ENCODE data around the gene RBPJ. TPM values are rescaled to one million over a fixed set of nuclear protein-coding genes. Genes with fewer than 3 reads are reported as not detected.
A peak's percentile ranks its signal among the peaks of the same experiment; 100 is the strongest.
"Not testable (repeated sequence)": the region's sequence is repeated elsewhere in the genome, so short reads cannot be mapped to it uniquely, and the experiment has no call there.

RBPJ gene
- total RNA-seq, 1 experiment from 2014 or later: 17.8 TPM

DNA sequence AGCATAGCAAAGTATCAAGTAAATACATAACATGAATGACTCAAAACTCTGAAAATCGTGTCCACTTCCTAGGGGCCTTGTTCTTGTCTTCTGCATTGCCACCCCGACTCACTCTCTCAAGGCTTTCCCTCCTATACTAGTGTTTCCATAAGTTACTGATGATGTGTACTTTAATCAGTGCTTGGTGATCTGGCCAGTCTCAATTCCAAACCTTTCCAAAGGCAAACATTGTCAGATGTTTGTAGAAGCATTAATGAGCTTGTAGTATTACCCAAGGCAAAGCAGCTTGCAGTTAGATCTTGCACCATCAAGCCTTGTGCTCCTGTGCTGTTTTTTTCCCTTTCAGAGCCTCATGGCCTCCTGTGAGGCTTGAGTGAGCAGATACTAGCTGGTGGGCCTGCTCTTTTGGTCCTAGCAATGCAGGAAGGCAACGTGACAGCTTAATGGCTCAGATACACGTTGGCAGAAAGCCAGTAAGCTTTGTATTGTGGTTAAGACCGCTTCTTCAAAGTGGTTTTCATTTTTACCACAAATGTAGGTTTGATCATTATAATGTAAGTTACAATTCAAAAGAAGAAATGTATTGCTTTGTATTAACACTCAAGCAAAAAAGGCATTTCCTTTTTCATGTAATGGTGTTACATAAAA, 51.8 kb downstream of the RBPJ start:
- DNase-seq (ENCODE audit: low spot score): peak; percentile 54

DNA sequence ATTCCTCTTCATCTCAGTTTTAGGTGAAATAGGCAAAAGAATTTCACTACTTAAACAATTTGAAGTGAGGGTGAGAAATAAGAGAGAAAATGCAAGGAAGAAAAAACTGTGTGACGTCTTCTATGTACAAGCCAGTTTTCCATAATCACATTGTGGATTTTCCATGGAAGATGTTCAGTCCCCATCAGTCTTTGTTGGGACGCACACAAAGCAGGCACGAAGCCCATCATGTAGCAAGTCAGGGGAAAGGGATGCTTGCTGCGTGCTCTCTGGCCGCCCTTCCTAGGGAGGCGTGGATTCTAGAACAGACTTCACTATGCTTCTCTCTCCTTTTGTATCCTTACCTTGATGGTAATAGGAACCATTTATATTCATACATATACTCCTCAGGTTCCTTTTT, 54.7 kb downstream of the RBPJ start:
- DNase-seq (ENCODE audit: low spot score): no peak

DNA sequence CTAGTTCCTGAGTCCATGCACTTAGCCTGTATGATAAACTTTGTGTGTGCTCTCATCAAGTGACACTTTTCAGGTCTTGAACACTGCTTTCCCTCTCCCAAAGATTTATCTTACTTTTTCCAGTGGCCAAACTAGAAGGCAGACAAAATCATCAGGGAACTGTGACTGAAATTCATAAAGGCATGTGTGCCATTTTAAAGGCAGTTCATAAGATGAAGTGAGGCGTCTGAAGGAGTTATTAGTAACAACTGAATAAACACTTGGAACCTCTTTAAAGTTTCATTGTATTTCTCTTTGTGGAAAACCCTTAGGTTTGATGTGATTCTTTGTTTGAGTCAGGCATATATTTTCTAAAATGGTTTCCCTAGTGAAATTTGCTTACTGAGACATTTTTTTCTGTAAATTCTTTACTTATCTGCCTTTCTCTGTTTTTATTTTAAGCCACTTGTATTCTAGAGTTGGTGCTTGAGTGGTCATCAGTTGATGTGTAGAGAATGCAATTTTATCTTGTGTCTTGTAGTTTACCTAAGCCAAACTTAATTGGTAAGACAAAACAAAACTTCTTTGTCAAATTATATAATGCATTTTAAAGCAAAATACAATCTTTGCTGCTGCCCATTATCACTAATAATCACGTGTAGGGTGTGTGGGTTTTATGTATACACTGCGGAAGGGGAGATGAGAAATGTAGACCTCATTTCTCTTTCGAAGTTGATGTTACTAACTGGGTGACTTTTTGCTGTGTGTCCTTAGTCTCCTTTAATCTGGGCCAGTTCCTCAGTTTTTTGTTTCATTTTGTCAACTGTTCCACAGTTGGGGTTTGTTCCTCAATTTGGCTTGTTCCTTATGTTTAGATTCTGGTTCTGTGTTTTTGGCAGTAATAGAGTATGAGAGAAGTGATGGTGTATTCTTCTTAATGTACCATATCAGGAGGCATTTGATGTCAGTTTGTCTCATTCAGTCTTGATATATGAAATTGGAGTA, 56.8 kb downstream of the RBPJ start:
- DNase-seq (ENCODE audit: low spot score): no peak

DNA sequence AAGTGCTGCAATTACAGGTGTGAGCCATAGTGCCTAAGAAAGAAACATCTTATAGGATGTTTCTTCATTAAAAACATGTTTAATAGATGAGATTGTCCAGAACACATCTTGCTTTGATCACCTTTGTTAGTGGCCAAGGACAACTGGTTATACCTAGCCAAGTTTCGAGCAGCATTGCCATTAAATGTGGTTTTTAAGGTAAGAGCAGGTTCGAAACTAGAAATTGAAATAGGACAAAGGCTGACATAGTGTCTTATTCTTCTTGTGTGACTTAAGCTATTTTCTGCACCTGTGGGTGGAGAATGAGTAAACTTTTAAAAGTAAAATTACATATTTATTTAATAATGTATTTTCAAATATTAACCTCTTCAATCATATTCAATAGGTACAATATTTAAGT, 59.0 kb downstream of the RBPJ start:
- DNase-seq (ENCODE audit: low spot score): no peak

DNA sequence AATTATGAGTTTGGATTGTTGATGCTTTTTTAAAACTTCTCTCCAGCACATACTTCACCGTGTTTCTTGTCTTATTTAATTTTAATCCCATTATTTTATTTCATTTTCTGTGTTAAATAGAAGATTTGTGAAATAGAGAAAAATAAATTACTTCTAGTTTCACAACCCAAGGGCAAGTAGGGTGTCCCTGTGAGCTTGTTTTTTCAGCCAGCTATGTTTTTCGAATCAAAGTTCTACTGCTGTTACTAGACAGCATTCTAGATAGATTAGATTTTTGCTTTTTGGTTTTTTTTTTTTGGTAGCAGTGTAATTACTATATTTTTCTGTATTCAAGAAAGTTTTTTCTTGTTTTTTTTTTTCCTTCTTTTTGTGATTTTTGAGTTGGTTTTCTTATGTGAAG, 59.9 kb downstream of the RBPJ start:
- DNase-seq (ENCODE audit: low spot score): no peak

DNA sequence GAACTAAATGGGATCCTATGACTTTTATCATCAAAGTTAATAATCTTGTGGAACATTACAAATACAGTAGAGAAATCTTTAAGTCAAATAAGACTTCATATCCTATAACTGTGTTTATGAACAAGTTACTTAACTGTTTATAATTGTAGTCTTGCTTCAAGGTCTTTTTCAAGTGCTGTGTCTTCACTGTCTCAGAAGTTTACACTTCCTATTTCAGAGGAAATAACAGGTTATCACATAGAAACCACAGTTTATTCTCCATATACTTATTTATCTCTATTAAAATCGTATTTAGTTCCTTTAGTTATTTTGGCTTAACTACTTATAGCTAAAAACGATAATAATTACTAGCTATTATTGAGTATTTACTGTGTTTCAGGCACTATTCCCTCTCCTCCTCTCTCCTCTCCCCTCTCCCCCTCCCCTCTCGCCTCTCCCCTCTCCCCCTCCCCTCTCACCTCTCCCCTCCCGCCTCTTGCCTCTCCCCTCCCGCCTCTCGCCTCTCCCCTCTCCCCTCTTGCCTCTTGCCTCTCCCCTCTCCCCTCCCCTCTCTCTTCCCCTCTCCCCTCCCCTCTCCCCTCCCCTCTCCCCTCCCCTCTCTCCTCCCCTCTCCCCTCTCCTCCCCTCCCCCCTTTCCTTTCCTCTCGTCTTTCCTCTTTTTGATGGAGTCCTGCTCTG, 63.7 kb downstream of the RBPJ start:
- DNase-seq (ENCODE audit: low spot score): no peak

DNA sequence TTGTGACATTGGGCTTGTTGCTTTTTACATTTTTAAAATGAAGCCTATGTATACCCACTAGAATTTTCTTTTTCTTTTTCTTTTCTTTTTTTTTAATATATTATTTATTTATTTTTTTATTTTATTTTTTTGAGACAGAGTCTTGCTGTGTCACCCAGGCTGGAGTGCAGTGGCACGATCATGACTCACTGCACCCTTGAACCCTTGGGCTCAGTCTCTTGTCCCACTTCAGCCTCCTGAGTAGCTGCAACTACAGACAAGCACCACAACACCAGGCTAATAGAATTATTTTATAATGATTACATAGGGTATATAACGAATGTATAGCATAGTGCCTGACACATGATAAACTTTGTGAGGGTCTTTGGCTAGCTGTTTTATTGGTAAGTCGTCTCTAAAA, 64.9 kb downstream of the RBPJ start:
- no peak for DNase-seq (ENCODE audit: low spot score)

DNA sequence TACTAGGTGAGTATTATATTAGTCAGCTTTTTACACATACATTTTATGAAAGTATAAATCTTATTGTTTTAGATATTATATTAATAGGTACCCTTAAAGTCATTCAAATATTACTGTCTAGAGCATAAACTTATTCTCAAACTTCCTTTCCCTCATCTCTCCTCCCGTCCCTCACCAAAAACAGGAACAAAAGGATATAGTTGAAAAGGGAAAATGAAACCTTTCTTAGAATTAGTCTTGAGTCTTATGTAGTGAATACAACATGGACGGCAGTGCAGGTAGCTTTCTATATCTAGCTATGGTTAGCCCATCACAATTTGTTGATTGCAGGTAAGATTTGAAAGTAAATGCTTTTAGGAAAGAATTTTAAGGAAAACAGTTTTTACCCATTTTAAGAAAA, 65.6 kb downstream of the RBPJ start:
- no peak for DNase-seq (ENCODE audit: low spot score)

DNA sequence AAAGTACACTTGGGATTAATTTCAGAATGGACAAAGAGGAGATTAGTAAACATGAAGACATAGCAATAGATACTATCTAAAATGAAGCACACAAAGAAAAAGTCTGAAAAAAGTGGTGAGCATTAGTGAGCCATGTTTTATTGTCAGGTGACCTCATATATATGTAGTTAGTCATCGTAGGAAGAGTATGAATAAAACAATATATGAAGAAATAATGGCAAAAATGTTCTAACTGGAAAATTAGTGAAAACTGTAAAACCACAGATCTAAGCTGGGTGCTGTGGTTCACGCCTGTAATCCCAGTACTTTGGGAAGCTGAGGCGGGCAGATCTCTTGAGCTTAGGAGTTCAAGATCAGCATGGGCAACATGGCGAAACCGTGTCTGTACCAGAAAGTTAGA, 67.9 kb downstream of the RBPJ start:
- no peak for DNase-seq (ENCODE audit: low spot score)

DNA sequence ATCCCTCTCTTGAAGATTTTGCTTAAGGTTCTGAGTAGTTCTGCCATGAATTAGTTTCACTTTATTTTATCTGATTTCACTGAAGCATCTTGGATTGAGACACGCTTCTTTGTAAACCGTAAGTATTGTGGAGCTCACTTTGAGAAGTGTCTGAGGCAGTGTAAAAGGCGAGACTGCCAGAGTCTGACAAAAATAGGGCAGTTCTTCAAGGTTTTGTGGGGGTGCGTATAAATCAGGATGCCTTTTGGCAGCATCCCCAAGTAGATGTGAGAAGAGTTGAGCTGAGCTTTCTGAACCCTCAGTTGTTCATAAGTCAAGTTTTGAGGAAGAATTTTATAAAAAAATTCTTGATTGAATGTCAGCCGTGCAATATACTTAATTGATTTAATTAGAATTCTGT, 76.3 kb downstream of the RBPJ start:
- no peak for DNase-seq (ENCODE audit: low spot score)

DNA sequence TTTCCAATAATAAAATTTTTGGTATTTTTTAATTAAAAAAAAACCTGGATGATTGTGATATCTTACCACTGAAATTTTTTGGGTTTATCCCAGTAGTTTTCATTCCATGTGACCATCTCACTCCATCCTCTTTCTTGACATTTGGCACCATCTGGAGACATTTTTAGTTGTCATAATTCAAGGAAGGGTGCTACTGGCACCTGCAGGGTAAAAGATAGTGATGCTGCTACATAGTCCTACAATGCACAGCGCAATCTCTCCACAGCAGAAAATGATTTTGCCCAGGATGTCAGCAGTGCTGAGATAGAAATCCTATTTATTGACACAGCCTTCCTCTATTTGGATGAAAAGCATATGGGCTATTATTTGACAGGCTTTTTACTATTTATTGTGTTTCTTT, 79.3 kb downstream of the RBPJ start:
- no peak for DNase-seq (ENCODE audit: low spot score)

DNA sequence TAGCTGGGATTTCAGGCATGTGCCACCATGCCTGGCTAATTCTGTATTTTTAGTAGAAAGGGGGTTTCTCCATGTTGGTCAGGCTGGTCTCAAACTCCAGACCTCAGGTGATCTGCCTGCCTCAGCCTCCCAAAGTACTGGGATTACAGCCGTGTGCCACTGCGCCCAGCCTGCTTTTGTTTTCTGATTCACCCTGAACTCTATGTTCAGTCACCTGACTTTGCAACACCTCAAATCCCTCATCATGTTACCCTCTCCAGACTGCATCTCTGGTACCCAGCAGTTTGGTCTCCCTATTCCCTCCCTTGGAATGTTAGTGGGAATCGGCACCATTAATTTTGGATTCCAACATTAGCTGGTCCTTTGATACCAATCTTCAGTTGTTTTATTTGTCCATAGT, 81.2 kb downstream of the RBPJ start:
- not testable (repeated sequence) for DNase-seq (ENCODE audit: low spot score)

DNA sequence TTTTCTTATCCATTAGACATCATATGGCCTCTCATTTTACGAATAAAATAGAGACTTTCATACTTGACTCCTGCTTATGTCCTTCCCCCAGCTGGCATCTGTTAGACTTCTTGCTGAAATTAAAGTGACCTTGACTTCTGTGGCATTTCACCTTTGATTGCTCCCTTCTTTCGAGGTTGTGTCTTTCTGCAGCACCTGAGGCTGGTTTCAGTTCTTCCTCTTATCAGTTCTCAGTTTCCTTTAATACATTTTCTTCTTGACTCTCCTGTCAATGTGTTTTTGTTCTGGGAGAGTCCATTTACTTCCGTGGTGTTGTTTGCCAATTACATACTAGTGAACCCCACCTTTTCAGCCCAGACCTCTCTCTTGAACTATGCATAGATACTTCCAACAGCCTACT, 81.6 kb downstream of the RBPJ start:
- no peak for DNase-seq (ENCODE audit: low spot score)

DNA sequence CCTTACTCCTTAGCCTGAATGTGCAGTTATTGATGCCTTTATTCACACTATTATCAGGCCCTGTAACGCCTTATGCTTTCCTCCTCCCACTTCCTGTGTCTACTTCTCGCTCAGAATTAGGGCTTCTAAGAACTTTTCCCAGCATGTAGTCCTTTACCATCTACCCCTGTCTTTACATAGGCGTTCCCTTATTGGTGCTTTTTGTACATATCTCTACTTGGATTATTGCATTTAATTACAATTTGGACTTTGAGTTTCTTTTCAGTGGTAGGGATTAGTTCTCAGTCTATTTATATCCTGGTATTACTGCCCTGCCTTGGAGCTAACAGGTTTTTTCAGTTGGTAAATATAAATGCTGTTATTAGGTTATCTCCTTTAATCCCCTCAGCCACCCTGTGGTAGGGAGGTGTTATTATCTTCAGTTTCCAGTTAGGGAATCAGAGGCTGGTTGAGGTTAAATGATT, 84.0 kb downstream of the RBPJ start:
- peak; percentile 7 for DNase-seq (ENCODE audit: low spot score)

DNA sequence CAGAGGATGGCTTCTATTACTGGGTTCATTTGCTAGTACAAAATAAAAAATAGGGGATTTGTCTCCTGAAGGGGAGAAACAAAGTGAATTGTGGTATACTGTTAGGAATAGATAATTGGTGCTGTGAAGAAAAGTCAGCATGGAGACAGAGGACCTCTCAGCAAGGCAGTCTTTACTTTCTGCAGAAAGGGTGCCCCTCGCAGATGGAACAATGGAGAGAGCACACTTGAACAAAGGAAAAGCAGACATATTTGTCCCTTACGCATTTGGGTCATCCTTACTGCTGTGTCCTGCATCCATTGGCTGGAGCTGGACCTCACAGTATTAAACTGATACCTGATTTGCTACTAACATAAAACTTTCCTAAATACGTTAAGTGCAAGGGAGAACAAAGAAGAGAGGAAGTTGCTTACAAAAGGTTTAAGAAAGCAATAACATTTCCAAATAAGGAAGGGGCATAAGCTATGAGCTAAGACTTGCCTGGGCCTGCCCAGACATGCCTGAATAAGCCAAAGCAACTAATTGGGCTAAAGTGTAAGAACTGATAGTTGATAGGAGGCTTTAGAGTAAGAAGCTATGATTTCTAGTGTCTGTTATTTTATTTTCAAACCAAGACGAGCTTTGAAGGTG, 85.6 kb downstream of the RBPJ start:
- DNase-seq (ENCODE audit: low spot score): no peak

DNA sequence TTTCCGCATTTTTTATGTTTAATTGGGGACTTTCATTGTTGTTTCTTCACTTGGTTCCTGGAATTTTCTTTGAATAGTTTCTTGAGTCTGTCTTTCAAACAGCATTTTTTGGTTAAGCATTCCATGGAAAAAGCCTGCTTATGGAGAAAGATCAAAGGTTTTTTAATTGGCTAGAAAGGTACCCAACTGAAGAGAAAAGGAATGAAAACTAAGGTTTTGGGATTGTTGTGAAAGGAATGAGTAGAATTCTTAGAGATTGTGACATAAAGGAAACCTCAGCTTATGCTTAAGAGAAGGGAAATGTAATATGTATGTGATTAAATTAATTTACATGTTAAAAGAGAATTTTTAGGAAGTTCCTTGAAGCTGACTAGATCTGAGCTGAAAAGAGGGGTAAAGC, 86.7 kb downstream of the RBPJ start:
- no peak for DNase-seq (ENCODE audit: low spot score)

DNA sequence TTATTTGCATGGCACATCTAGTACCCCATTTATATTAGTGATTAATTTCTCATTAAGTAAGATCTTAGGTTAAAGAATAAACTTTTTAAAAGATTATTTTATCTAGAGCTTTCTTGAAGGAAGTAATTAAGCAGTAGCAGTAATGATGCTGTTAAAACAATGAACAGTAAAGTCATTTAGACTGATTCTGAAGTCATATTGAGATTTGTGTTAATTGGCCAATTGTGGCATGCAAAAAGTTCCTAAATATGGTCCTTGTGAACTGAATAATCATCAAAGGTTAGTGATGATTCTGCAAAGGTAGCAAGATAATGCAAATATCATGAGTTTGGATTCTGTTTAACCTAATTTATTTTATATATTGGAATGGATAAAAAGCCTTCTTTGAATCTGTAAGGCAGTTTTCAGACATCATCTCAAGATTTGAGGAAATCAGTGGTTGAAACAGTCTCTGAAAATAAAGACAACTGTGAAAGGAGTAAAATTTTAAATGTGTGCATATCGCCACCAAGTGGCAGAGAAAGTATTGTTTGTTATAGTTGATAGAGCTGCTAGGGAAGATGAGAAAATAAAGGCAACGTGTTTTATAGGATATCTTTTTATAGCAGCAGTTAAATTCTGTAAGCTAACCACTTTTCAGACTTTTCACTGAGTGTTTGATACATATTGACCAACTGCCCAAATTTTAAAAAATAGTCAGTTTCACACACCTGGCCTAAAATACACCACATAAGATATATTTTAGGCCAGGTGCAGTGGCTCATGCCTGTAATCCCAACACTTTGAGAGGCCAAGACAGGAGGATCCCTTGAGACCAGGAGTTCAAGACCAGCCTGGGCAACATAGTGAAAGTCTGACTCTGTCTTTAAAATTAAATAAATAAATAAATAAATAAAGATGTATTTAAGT, 89.8 kb downstream of the RBPJ start:
- peak; percentile 78 for DNase-seq (ENCODE audit: low spot score)

DNA sequence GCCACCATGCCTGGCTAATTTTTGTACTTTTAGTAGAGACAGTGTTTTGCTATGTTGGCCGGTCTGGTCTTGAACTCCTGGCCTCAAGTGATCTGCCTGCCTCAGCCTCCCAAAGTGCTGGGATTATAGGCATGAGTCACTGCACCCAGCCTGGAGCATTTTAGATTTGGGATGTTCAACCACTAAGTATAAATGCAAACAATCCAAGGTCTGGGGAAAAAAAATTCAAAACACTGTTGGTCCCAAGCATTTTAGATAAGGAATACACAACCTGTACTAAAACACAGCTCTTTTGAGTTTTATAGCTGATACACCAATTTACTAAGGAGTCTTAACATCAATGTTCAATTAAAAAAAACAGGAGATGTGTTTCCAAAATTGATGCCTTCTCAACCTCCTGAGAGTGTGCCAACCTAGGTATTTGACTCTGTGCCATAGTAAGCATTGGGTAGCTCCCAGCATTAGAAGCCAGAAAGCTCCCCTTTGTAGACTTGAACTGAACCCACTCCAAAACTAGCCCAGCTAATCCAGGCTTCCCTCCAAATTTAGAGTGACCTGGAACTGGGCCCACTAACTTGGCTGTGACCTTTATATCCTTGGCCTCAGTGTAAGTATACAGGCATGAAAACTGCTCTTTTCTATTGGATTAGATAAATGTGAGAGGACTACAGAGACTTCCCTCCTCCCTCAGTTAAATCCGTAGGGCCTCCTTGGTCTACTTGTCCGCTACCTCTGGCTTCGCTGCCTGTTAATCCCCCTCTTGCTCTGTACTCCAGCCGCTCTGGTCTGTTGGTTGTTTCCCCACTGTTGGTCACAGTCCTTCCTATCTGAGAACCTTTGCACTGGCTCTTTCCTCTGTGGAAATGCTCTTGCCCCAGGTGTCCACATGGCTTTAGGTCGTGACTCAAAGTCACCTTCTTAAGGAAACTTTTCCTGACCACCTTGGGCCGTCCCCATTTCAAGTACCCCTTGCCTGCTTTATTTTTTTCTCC, 91.9 kb downstream of the RBPJ start:
- DNase-seq (ENCODE audit: low spot score): no peak

DNA sequence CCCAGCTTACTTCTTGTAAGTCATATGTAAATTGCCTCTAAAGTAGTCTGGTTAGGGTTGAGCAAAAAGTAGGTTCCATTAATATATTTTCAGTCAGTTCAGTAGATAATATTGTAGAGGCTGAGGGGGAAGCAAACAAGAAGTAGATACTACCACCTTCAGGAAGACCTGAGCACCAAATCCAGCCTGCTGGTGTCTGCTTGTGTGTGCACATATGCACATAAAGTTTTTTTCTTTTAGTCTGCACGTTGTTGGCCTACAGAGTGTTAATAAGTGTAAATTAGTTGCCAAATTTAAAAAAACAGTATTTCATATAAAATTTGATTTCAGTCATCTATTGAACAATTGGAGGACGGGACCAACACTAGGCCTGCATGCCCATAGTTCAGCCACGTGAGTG, 92.8 kb downstream of the RBPJ start:
- DNase-seq (ENCODE audit: low spot score): no peak

DNA sequence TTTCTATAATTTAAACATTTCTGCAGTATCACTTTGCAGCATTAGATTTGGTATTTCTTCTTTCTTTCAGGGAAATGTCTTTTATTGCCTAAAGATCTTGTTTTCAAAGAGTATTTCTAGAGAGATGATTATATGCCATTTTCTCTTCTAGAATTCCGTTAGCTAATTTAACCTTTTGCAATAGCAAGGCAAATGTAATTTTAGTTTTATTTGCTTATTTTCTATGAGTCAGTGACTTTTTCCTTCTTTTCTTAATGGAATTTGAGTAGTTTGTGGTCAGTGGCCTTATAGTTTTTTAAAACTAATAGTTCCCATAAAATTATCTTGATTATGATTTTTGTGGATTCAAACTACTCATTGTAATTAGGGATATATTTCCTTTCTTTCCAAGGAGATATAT, 97.3 kb downstream of the RBPJ start:
- DNase-seq (ENCODE audit: low spot score): no peak
